Dedifferentiated amniotic fluid mesenchymal stem cell (primary cell): ENCODE measurements around the gene C20orf141.
"Not testable (repeated sequence)": the region's sequence is repeated elsewhere in the genome, so short reads cannot be mapped to it uniquely, and the experiment has no call there.

Experiments used
- DNase-seq: peaks from one replicate; pipeline ENCODE4 v3.0.0-alpha.2; 2016; ENCODE audit errors: extremely low spot score

The C20orf141 gene

GRCh38 chr20:2799688-2800520 lies 14.9 kb upstream of the C20orf141 start:
- DNase-seq = no peak

GRCh38 chr20:2800521-2801285 lies 14.1 kb upstream of the C20orf141 start, which contains the start of gene CPXM1:
Gene CPXM1, minus strand, starts transcription at chr20:2800627. Its CDS starts 55 bp downstream, at chr20:2800572.
- no peak for DNase-seq

- DNase-seq = no peak
Observed at GRCh38 chr20:2801286-2801728, 13.5 kb upstream of the C20orf141 start.

- DNase-seq = no peak
Observed at GRCh38 chr20:2804041-2804828, 10.6 kb upstream of the C20orf141 start.

GRCh38 chr20:2804852-2805688 lies 9.7 kb upstream of the C20orf141 start:
- no peak for DNase-seq

GRCh38 chr20:2805689-2806350 lies 9.0 kb upstream of the C20orf141 start:
- DNase-seq = no peak

GRCh38 chr20:2806351-2806701 lies 8.5 kb upstream of the C20orf141 start:
- no peak for DNase-seq

- no peak for DNase-seq
Observed at GRCh38 chr20:2807019-2807418, 7.8 kb upstream of the C20orf141 start.

GRCh38 chr20:2807929-2808328 lies 6.9 kb upstream of the C20orf141 start:
- DNase-seq = not testable (repeated sequence)

- no peak for DNase-seq
Observed at GRCh38 chr20:2809690-2810089, 5.1 kb upstream of the C20orf141 start.

- no peak for DNase-seq
Observed at GRCh38 chr20:2812189-2812588, 2.6 kb upstream of the C20orf141 start.

GRCh38 chr20:2814076-2814475 lies 711 bp upstream of the C20orf141 start:
- DNase-seq = no peak

- no peak for DNase-seq
Observed at GRCh38 chr20:2815242-2815900, 584 bp downstream of the C20orf141 start.

- DNase-seq = no peak
Observed at GRCh38 chr20:2816030-2816582, 1.3 kb downstream of the C20orf141 start, which contains the start of gene TMEM239. Gene TMEM239, plus strand, starts transcription at chr20:2816364. Its CDS starts 191 bp downstream, at chr20:2816555.

GRCh38 chr20:2816583-2817340 lies 2.0 kb downstream of the C20orf141 start:
- no peak for DNase-seq

GRCh38 chr20:2817341-2817726 lies 2.5 kb downstream of the C20orf141 start:
- no peak for DNase-seq

GRCh38 chr20:2817891-2818595 lies 3.3 kb downstream of the C20orf141 start:
- DNase-seq = no peak
